HG03039 (cell line): ENCODE measurements around the gene ZNF862.
"Not testable (repeated sequence)": the region's sequence is repeated elsewhere in the genome, so short reads cannot be mapped to it uniquely, and the experiment has no call there.

Source experiments
- ATAC-seq: cut with Tn5 transposase; IDR thresholded peaks from one replicate; pipeline ENCODE4 v1.9.1; 2021; ENCODE audit warnings: mild to moderate bottlenecking, moderate library complexity; ENCODE audit not compliant: unreplicated experiment

Gene ZNF862

DNA sequence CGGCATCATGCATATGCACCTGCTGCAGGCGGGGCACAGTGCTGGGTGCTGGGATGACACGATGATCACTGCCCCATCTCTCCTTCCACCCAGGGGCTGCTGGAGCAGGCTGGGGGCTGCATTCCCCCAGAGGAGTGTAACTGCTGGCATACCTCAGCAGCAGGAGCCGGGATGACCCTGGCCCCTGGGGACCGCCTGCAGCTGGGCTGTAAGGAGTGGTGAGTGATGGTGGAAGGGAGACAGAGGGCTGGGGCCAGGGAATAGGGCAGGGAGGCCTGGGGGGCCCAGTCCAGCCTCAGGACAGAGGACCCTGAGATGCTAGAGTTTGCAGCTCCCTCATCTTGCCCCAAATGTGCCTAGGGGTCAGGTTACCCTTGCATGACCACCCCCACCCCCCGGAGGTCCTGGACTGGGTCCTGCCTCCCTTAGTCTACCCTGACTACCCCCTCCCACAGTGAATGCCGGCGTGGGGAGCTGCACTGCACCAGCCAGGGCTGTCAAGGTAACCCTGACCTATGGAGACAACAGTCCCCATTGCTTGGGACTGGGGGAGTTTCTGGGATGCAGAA is 14.5 kb upstream of the ZNF862 start:
- no peak for ATAC-seq

- no peak for ATAC-seq
These were observed 13.9 kb upstream of the ZNF862 start for GRCh38 chr7:149824301-149824741.

- no peak for ATAC-seq
These were observed 13.2 kb upstream of the ZNF862 start for GRCh38 chr7:149824748-149825566.

DNA sequence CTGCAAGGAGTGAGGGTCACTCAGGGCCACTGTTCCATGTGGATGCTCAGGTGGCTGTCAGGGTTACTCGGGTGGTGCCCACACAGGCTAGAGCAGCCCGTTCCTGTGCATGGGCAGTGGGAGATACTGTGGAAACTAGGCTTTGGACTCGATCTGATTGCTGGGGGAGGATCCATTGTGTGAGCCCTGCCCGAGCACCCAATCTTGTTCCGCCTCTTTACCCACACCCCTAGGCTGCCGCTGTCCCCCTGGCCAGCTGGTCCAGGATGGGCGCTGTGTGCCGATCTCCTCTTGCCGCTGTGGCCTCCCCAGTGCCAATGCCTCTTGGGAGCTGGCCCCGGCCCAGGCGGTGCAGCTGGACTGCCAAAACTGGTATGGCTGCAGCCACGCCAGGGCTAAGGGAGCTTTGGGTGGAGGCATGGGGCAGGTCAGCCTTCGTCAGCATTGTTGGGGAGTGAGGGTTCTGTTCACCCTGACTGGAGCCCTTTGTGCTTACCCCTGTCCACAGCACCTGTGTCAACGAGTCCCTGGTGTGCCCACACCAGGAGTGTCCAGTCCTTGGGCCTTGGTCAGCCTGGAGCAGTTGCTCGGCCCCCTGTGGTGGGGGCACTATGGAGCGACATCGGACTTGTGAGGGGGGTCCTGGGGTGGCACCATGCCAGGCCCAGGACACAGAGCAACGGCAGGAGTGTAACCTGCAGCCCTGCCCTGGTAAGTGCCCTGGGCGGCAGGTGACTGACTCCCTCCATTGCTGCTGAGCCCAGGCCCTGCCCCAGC is 12.4 kb upstream of the ZNF862 start:
- ATAC-seq, result no peak

- no peak for ATAC-seq
These were observed 11.7 kb upstream of the ZNF862 start for GRCh38 chr7:149826344-149827088.

GRCh38 chr7:149827089-149827981 is 10.8 kb upstream of the ZNF862 start:
- no peak for ATAC-seq

DNA sequence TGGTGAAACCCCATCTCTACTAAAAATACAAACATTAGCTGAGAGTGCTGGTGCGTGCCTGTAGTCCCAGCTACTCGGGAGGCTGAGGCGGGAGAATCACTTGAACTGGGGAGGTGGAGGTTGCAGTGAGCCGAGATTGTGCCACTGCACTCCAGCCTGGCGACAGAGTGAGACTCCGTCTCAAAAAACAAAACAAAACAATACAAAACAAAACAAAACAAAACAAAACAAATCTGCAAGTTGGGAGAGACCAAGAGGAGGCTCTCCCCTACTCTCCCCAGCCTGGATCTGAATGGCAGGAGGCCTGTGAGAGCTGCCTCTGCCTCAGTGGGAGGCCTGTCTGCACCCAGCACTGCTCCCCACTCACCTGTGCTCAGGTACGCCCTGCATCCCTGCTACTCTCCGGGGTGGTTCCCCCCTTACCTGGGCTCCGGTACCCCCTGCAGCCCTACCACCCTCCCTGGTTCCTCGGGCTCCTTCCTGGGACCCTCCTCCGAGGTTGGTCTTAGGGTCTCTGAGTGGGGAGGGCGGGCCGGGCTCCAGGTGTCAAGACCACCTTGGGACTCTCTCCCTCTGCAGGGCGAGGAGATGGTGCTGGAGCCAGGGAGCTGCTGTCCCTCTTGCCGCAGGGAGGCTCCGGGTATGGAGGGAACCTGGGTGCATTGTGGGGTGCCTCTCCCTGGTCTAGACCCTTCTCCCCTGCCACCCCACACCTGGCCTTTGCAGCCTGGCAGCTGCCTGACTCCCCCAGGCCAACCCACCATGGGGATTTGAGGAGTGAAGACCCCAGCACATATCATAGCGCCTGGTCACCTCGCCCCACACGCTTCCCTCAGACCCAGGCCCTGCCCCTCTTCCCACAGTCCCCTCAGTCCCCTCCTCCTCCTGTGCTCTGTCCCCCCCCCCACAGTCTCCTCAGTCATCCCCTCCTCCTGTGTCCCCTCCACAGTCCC is 9.5 kb upstream of the ZNF862 start:
- ATAC-seq, result no peak

- ATAC-seq, result not testable (repeated sequence)
These were observed 7.6 kb upstream of the ZNF862 start for GRCh38 chr7:149830527-149830926.

DNA sequence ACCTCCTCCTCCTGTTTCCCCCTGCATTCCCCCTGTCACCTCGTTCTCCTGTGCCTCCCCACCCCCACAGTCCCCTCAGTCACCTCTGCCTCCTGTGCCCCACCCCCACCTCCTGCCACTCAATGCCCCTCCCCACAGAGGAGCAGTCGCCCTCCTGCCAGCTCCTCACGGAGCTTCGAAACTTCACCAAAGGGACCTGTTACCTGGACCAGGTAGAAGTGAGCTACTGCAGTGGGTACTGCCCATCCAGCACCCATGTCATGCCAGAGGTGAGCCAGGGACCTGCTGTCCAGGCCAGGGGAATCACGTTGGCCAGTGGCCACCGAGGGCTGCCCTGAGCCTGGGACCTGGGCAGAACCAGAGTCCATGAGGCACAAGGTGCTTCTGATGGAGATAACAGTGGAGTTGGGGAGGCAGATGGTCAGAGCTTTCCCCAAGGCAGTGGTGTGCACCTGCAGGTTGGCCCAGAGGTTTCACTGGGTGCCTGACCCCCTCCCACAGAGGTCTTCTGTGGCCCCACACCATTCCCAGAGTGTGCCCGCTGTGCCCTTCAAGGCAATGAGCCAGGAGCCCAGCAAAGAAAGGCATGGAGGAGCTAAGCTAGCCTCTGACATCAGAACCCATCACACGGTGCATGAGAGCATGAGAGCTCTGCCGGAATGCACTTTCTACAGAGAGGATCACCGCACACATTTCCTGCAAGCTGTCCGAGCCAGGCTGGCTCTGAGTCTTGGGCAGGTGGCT is 7.0 kb upstream of the ZNF862 start:
- no peak for ATAC-seq

GRCh38 chr7:149831741-149832219 is 6.4 kb upstream of the ZNF862 start:
- ATAC-seq, result no peak

DNA sequence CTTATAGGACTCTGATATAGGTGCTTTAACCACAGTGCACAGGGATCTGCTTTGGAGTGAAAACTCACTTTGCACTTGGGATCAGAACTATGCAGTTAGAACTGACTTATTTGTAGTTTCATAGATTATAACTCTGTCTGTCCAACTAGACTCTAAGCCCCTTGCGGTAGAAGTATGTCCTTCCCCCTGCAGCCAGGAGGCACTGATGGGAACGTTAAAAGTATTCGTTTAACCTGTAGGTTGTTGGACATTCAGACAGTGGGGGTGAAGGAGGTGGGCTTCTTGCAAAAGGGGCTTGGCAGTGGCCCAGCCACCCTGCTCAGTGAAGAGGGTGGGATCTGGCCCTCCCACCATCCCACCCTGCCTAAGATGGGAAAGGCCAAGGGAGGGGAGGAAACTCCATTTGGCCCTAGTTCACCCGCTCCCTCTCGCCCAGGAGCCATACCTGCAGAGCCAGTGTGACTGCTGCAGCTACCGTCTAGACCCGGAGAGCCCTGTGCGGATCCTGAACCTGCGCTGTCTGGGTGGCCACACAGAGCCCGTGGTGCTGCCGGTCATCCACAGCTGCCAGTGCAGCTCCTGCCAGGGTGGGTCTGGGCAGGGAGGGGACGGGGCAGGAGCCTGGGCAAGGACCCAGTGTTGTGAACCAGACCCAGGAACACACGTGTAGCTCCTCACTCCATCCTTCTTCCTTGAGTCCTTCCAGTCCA is 5.7 kb upstream of the ZNF862 start:
- no peak for ATAC-seq

- ATAC-seq, result no peak
These were observed 4.6 kb upstream of the ZNF862 start for GRCh38 chr7:149833495-149834130.

DNA sequence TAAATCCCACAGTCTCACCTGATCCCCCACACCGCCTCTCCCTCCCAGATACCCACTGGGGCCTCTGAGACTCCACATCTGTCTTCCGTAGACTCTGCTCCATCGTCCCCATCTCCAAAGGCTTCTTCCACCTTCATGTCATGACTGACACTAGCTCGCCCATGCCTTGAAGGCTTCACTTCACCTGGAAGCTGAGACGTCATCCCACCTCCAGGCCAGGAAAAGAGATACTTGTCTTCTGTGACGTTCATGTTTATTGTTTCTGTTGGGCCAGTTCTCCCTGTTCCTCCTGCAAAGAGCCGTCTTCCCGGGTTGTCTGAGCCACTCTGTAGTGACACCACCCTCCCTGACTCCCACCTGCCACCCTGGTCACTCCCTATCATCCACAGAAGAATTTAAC is 3.6 kb upstream of the ZNF862 start:
- no peak for ATAC-seq

DNA sequence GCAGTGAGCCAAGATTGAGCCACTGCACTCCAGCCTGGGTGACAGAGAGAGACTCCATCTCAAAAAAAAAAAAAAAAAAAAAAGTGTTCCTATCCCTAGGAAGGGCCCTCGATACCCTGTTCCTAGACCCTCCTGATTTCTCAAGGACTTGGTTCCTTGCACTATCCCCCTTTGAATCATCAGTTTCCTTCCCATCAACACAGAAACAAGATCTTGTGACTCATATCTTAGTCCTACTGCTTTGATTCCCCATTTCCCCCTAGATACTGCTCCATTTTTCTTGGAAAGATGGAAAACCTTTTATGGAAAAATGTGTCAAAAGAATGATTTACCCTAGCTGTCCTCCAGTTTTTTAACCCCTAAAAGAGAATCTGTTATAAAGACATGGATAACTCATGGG is 1.7 kb upstream of the ZNF862 start:
- no peak for ATAC-seq

DNA sequence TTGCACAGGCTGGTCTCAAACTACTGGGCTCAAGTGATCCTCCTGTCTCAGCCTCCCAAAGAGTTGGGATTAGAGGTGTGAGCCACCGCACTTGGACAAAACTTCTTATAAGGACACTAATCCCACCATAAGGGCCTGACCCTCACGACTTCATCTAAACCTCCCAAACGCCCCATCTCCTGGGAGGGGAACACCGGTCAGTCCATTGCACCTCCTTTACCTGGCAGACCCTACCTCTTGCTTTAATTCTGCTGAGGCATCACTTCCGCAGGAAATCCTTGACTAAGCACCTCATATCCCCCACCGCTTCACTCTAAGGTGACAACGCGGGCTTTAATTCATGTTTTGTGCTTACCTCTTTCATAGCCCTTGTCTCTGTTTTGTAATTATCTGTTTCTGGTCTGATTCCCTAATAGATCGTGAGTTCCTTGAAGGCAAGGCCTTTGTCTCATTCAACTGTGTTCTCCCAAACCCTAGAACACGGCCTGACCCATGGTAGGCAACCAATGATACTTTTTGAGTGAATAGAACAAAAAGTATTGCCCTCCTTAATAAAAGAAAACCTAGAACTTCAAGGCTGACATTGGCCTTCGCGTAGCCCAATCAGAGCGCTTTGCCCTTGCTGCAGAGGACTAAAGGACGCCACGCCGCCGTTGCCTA is 481 bp upstream of the ZNF862 start:
- ATAC-seq, result no peak

DNA sequence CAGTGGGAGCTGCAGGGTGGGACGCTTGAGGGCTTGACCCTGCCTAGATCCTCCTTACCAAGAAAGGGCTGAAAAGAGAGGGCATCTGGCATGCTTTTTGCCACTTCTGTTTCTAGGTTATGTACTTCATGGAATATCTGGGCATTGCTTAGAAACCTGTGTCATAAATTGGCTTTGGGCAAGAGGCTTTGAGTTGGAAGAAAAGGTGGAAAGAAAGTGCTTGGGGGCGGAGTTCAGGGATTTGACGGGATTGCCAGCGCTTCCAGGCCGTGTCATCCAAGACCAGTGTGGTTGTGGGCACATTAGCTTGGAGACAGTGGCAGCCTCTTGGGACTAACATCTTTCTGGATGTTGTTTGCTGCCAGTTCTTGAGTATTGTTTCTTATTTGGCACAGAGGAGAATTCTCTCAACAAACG is 825 bp downstream of the ZNF862 start:
- ATAC-seq, result no peak

DNA sequence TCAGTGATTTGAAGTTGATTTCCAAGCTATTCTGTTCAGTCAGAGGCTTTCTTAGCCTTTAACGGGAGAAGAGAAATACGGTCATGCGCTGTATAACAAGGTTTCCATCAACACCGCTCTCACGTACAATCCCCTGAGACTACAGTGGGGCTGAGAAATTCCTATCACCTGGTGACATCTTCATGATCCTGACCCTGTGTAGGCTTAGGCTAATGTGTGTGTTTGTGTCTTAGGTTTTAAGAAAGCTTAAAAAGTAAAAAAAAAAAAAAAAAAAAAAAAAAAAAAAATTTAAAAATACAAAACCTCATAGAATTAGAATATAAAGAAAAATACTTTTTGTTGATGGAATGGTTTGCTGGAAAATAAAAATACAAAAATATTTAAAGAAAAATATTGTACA is 1.8 kb downstream of the ZNF862 start:
- no peak for ATAC-seq
